GM12878 (cell line): ENCODE data around the gene DUS2. TPM values are rescaled to one million over a fixed set of nuclear protein-coding genes. Genes with fewer than 3 reads are reported as not detected.
A peak's percentile ranks its signal among the peaks of the same experiment; 100 is the strongest.

Source experiments
- ATAC-seq: fragments of 200-7000 bp; cut with Tn5 transposase; 3 replicates; pipeline ENCODE4 v1.9.1; 2020; ENCODE audit warnings: mild to moderate bottlenecking, moderate library complexity
- BruUV-seq: library from RNA; stranded (reverse); fragments of 400-500 nt; replicated peaks from 2 replicates; lab custom pipeline; 2021; lab: Mats Ljungman, UMichigan
- CTCF ChIA-PET: fragments of 300-600 bp; sonication (Branson Sonifier 250); formaldehyde crosslinking; extraction: SDS; loops from one replicate; lab custom pipeline; 2021; ENCODE audit warnings: inconsistent platforms; lab: Yijun Ruan, JAX
- POLR2A ChIA-PET: fragments of 350-600 bp; formaldehyde crosslinking; extraction: SDS; loops from one replicate; lab custom pipeline; 2021; ENCODE audit warnings: inconsistent platforms; lab: Charles Lee
- RAD21 ChIA-PET: fragments of 300-600 bp; sonication (Branson Sonifier 250); formaldehyde crosslinking; loops from one replicate; lab custom pipeline; 2023; ENCODE audit warnings: antibody characterized with exemption; ENCODE audit not compliant: unreplicated experiment; lab: Charles Lee
- SMC1A ChIA-PET: fragments of 300-600 bp; sonication (Branson Sonifier 250); formaldehyde crosslinking; loops from one replicate; lab custom pipeline; 2023; ENCODE audit not compliant: unreplicated experiment, uncharacterized antibody; lab: Charles Lee
- DNase-seq: peaks from one replicate; pipeline ENCODE4 v3.0.0-alpha.2; 2011; ENCODE audit warnings: low read depth, low spot score
- FAIRE-seq: peaks from 3 replicates; lab custom pipeline; 2011; peaks lifted over from hg19 to GRCh38; lab: Jason Lieb, UNC
- H2AFZ ChIP-seq: 2 replicates; pipeline ENCODE4 v1.6.0; 2011; ENCODE audit warnings: low read depth, low read length, control low read depth; ENCODE audit not compliant: control insufficient read depth
- H3K27ac ChIP-seq: 2 replicates; pipeline ENCODE4 v1.5.1; 2011; ENCODE audit warnings: control low read depth; ENCODE audit not compliant: control insufficient read depth, insufficient read depth
- H3K27me3 ChIP-seq, 2 experiments: replicated peaks in 1 of 2; 2 replicates each; pipeline versions ENCODE4 v1.6.0 to v1.6.1; 2011; ENCODE audit warnings: low read length in 1 of 2; ENCODE audit not compliant: control insufficient read depth in 2 of 2, insufficient read depth in 2 of 2
- H3K36me3 ChIP-seq, 2 experiments: 2 replicates each; pipeline ENCODE4 v1.5.1; 2011; ENCODE audit warnings: low read length in 1 of 2; ENCODE audit not compliant: control insufficient read depth in 2 of 2, insufficient read depth in 2 of 2
- H3K4me1 ChIP-seq: 2 replicates; pipeline ENCODE4 v1.6.1; 2011; ENCODE audit warnings: mild to moderate bottlenecking, low read length, moderate library complexity, mixed read lengths; ENCODE audit not compliant: control insufficient read depth, insufficient read depth
- H3K4me2 ChIP-seq: 2 replicates; pipeline ENCODE4 v1.6.0; 2011; ENCODE audit warnings: control low read depth; ENCODE audit not compliant: control insufficient read depth, insufficient read depth
- H3K4me3 ChIP-seq: fragments of 200-600 bp; sonication (generic); 2 replicates; pipeline ENCODE4 v1.5.1; 2016
- H3K79me2 ChIP-seq: 2 replicates; pipeline ENCODE4 v1.6.0; 2011; ENCODE audit warnings: low read length; ENCODE audit not compliant: control insufficient read depth, insufficient read depth
- H3K9ac ChIP-seq: 2 replicates; pipeline ENCODE4 v1.8.0; 2011; ENCODE audit warnings: low read length, control low read depth, mixed read lengths; ENCODE audit not compliant: control insufficient read depth, insufficient read depth
- H3K9me3 ChIP-seq: replicated peaks from 3 replicates; pipeline ENCODE4 v1.5.1; 2011; ENCODE audit warnings: mild to moderate bottlenecking, low read length; ENCODE audit not compliant: control insufficient read depth, insufficient read depth
- H4K20me1 ChIP-seq: 2 replicates; pipeline ENCODE4 v1.6.0; 2011; ENCODE audit not compliant: control insufficient read depth, insufficient read depth
- CHD1 ChIP-seq: IDR thresholded peaks from 2 replicates; pipeline ENCODE4 v1.6.1; 2012; ENCODE audit warnings: low read depth, low read length, improper control_type of control experiment
- CREM ChIP-seq: IDR thresholded peaks from 2 replicates; pipeline ENCODE4 v1.6.1; 2014; ENCODE audit warnings: antibody characterized with exemption, low read depth
- EED ChIP-seq: sonication (generic); IDR thresholded peaks from 2 replicates; pipeline ENCODE4 v1.6.1; 2016; ENCODE audit warnings: antibody characterized with exemption, low read depth
- JUNB ChIP-seq: IDR thresholded peaks from 2 replicates; pipeline ENCODE4 v1.6.1; 2016; ENCODE audit warnings: antibody characterized with exemption, mild to moderate bottlenecking
- KLF5 ChIP-seq: fragments of 450-650 bp; IDR thresholded peaks from 2 replicates; pipeline ENCODE4 v1.6.1; 2014; ENCODE audit warnings: mild to moderate bottlenecking; ENCODE audit not compliant: partially characterized antibody
- MEF2A ChIP-seq: IDR thresholded peaks from 2 replicates; pipeline ENCODE4 v1.6.1; 2011; ENCODE audit warnings: low read depth, mild to moderate bottlenecking, low read length, moderate library complexity; ENCODE audit not compliant: insufficient read depth
- SMAD1 ChIP-seq: fragments of 450-650 bp; IDR thresholded peaks from 2 replicates; pipeline ENCODE4 v1.6.1; 2018; ENCODE audit warnings: mild to moderate bottlenecking, low read depth; ENCODE audit not compliant: partially characterized antibody
- SMC3 ChIP-seq: IDR thresholded peaks from 2 replicates; pipeline ENCODE4 v1.6.1; 2011; ENCODE audit warnings: low read length, improper control_type of control experiment, borderline replicate concordance
- STAT3 ChIP-seq: IDR thresholded peaks from 2 replicates; pipeline ENCODE4 v1.6.1; 2011; ENCODE audit warnings: low read depth, low read length, improper control_type of control experiment
- ZNF384 ChIP-seq: IDR thresholded peaks from 2 replicates; pipeline ENCODE4 v1.6.1; 2012; ENCODE audit warnings: low read depth, mild to moderate bottlenecking, low read length, improper control_type of control experiment, borderline replicate concordance
- ZZZ3 ChIP-seq: IDR thresholded peaks from 2 replicates; pipeline ENCODE4 v1.6.1; 2011; ENCODE audit warnings: low read depth; ENCODE audit not compliant: control insufficient read depth, insufficient read length
- WGBS: methylation state at CpG from one replicate; pipeline ENCODE4 v1.1.6; 2016; ENCODE audit warnings: low lambda C conversion rate; ENCODE audit not compliant: insufficient replicate concordance, insufficient coverage; ENCODE audit errors: missing lambda C conversion rate; 5-methylcytosine and 5-hydroxymethylcytosine counted together
- in situ Hi-C: fragments of 300-500 bp; cut with MboI; formaldehyde crosslinking; loops from 9 replicates; pipeline ENCODE4 v1.14.3; 2018; ENCODE audit warnings: mixed read lengths
- intact Hi-C: fragments of 100-400 bp; cut with micrococcal nuclease; formaldehyde crosslinking; loops from one replicate; pipeline ENCODE4 v1.14.2; 2022; ENCODE audit not compliant: unreplicated experiment
- polyA plus RNA-seq, 11 experiments: library from polyadenylated mRNA; depleted of rRNA in 4 of 11; unstranded in 6 of 11; stranded (reverse) in 5 of 11; fragments of >200 nt; fragmentation: Nextera tagmentation in 4 of 11; fragmentation: Illumina TruSeq in 1 of 11; extraction: Ambion mirVana in 4 of 11; extraction: Trizol in 1 of 11; gene quantifications; 1 replicate in 1 of 11; 2 replicates in 10 of 11; pipeline versions ENCODE4 v1.2.1 to v1.2.3, GENCODE V29; 2011 to 2016; ENCODE audit warnings: inconsistent platforms in 2 of 11, missing spikeins in 2 of 11, low read depth in 1 of 11
- total RNA-seq, 4 experiments: library from RNA; depleted of rRNA in 3 of 4; stranded (reverse); fragments of >200 nt in 3 of 4; fragmentation: Illumina TruSeq in 1 of 4; extraction: Trizol in 1 of 4; gene quantifications; 2 replicates each; pipeline versions ENCODE4 v1.2.1 to v1.2.3, GENCODE V29; 2013 to 2021
- TF ChIP-seq, protein P1 (sequence below): fragments of 450-650 bp; IDR thresholded peaks from 2 replicates; pipeline ENCODE4 v1.6.1; 2016; ENCODE audit warnings: mild to moderate bottlenecking
- TF ChIP-seq, protein P2 (sequence below): fragments of 450-650 bp; IDR thresholded peaks from 2 replicates; pipeline ENCODE4 v1.6.1; 2017; ENCODE audit warnings: borderline replicate concordance

The DUS2 gene
- total and polyA plus RNA-seq, 10 of the 15 experiments (the other 5 are each of a cell fraction or from before 2014, with no cell fraction given): 4.8 to 32.3 (median 25.5) TPM

DNA sequence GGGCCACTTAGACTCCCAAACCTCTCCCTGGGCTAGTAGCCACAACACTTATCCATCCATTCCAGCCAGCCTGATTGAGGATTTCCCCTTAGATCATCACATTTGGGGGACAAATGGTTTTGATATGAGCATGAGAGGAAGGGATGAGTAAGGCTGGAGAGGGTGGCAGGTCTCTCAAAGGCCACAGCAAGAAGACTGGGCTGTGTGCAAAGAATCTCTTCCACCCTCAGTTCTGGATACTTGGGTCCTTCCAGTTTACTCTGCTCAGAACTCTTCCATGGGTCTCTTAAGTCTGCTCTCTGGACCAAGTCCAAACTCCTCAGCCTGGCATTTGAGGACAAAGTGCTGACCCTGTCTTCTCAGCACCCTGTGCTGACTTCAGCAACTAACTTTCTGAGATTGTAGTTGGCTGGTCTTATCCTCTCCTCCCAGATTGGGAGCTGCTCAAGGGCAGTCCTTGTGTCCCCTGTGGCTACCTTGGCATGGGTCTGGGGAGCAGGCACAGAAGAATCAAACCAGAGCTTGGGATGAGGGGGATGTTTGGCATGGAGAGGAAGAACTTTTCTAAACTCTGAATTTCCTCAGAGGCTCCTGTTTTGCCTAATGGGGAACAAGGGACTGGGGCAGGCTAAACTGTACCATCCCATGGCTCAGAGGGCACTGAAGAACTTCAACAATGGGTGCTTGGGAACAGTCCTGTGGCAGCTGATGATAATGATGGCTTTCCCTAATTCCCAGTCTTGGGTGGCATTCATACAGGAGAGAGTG, 59.0 kb downstream of the DUS2 start:
- RAD21 ChIA-PET: interaction anchor here (5.3 kb wide), 1 partner anchor 10 kb away, joined by 105 read pairs; no protein-coding TSS in a partner anchor
- peaks cover 30% of the 10 kb centered on the region for H3K4me1 ChIP-seq
- H3K9ac ChIP-seq: no peak overlapping the region
- peaks cover 4 to 24% of the 10 kb centered on the region in 2 experiments for H3K36me3 ChIP-seq
- SMC1A ChIA-PET: interaction anchor here (0.7 to 3.7 kb wide), 2 partner anchors 11 to 145 kb away, joined by 3 to 25 read pairs; no protein-coding TSS in a partner anchor
- no peak overlapping the region for H3K4me2 ChIP-seq
- in situ Hi-C loops: no loop called here
- 0 out of 2 replicates have a peak, but pooled peaks have one; percentile 34 for TF ChIP-seq JUNB
- peak; percentile 42; the same call in 1 of the 2 replicates for TF ChIP-seq EED
- no peak for TF ChIP-seq STAT3
- TF ChIP-seq, all 136 proteins: peak for 2
- Histone ChIP-seq H4K20me1 (no peaks in the 10 kb centered on the region), H3K9me3 (no peaks in the 10 kb centered on the region), H2AFZ (no peak overlapping the region), H3K79me2 (peaks cover 14% of the 10 kb centered on the region), H3K4me3 (no peak overlapping the region), H3K27me3 (no peaks in the 10 kb centered on the region), H3K27ac (no peak overlapping the region)
- CTCF ChIA-PET: interaction anchor here (6.2 to 8.8 kb wide), 2 partner anchors 9 to 36 kb away, joined by 30 to 109 read pairs; no protein-coding TSS in a partner anchor
- DNase-seq (no peak), ATAC-seq (no peak), FAIRE-seq (no peak)
- intact Hi-C loops: no loop called here
- BruUV-seq: no TSS peak
- POLR2A ChIA-PET: interaction anchor here (4.5 to 6.1 kb wide), 2 partner anchors 9 to 37 kb away, joined by 28 to 135 read pairs; no protein-coding TSS in a partner anchor

DNA sequence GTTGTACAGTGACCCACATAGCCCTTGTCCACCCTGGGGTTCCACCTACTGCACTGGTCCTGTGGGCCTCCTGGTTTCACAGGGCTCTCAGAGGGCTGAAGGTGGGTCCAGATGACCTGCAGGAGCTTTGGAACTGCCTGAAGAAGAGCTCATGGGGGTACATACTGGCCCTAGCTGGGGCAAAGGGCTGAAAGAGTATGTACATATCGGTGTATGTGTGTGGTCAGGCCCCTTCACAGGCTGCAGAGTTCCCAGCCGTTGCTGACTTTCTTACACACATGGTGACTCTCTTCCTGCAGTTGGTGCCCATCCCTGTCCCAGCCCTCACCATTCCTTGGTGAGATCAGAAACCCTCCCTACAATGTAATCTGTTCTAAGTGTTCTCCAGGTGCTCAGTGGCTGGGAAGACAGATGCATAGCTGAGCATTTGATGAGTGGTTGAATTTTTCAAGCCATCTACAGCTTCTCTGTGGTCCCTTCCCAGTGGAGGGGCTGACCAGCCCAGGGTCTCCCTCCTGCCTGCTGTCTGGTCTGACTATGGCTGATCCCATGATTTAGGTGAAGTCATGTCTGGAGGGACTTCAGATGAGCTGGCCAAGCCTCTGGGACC, 59.6 kb downstream of the DUS2 start:
- TF ChIP-seq KLF5 (no peak), SMC3 (no peak), CHD1 (no peak), ZNF384 (no peak), MEF2A (no peak), CREM (no peak), SMAD1 (no peak), ZZZ3 (no peak)
- TF ChIP-seq, protein P1, sequence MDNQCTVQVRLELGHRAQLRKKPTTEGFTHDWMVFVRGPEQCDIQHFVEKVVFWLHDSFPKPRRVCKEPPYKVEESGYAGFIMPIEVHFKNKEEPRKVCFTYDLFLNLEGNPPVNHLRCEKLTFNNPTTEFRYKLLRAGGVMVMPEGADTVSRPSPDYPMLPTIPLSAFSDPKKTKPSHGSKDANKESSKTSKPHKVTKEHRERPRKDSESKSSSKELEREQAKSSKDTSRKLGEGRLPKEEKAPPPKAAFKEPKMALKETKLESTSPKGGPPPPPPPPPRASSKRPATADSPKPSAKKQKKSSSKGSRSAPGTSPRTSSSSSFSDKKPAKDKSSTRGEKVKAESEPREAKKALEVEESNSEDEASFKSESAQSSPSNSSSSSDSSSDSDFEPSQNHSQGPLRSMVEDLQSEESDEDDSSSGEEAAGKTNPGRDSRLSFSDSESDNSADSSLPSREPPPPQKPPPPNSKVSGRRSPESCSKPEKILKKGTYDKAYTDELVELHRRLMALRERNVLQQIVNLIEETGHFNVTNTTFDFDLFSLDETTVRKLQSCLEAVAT: no peak
- TF ChIP-seq, protein P2, sequence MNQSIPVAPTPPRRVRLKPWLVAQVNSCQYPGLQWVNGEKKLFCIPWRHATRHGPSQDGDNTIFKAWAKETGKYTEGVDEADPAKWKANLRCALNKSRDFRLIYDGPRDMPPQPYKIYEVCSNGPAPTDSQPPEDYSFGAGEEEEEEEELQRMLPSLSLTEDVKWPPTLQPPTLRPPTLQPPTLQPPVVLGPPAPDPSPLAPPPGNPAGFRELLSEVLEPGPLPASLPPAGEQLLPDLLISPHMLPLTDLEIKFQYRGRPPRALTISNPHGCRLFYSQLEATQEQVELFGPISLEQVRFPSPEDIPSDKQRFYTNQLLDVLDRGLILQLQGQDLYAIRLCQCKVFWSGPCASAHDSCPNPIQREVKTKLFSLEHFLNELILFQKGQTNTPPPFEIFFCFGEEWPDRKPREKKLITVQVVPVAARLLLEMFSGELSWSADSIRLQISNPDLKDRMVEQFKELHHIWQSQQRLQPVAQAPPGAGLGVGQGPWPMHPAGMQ: no peak
- RAD21 ChIA-PET: interaction anchor here (5.3 kb wide), 1 partner anchor 11 kb away, joined by 105 read pairs; no protein-coding TSS in a partner anchor
- Histone ChIP-seq H3K9me3 (no peaks in the 10 kb centered on the region), H3K4me1 (peaks cover 30% of the 10 kb centered on the region), H3K4me2 (no peak overlapping the region), H3K79me2 (peaks cover 21% of the 10 kb centered on the region), H3K27me3 (no peaks in the 10 kb centered on the region), H3K4me3 (no peak overlapping the region), H3K9ac (no peak overlapping the region), H2AFZ (no peak overlapping the region), H3K27ac (no peak overlapping the region), H4K20me1 (no peaks in the 10 kb centered on the region), H3K36me3 (peaks cover 2 to 21% of the 10 kb centered on the region in 2 experiments; a peak in 3 of 4 replicates)
- ATAC-seq (no peak), DNase-seq (no peak), FAIRE-seq (no peak)
- intact Hi-C loops: no loop called here
- POLR2A ChIA-PET: interaction anchor here (4.5 to 6.1 kb wide), 2 partner anchors 10 to 36 kb away, joined by 28 to 135 read pairs; no protein-coding TSS in a partner anchor
- SMC1A ChIA-PET: interaction anchor here (0.6 to 3.7 kb wide), 3 partner anchors 11 to 144 kb away, joined by 3 to 25 read pairs (median 3); no protein-coding TSS in a partner anchor
- 94% methylated on average over 2 of the region's 2 CpGs for whole genome bisulfite sequencing
- CTCF ChIA-PET: interaction anchor here (0.6 to 8.8 kb wide), 4 partner anchors 10 to 116 kb away, joined by 3 to 109 read pairs (median 16); no protein-coding TSS in a partner anchor
- in situ Hi-C loops: no loop called here
- no TSS peak for BruUV-seq
